Stimulated activated naive CD8-positive, alpha-beta T cell treated with anti-CD3 and anti-CD28 coated beads, Interleukin-15, Interleukin-2, amounts not matched to agents 100 ng/mL and 50 ng/mL, for 24 hours (primary cell): ENCODE results near the gene DNAJC28.

Source experiments
- H3K27ac Mint-ChIP-seq: one replicate; pipeline ENCODE4 v1.8.0; 2021; ENCODE audit warnings: mild to moderate bottlenecking, mixed read lengths
- H3K27me3 Mint-ChIP-seq: one replicate; pipeline ENCODE4 v1.8.0; 2021; ENCODE audit warnings: mixed read lengths
- H3K36me3 Mint-ChIP-seq: one replicate; pipeline ENCODE4 v1.8.0; 2021; ENCODE audit warnings: low read depth, mixed read lengths
- H3K4me1 Mint-ChIP-seq: one replicate; pipeline ENCODE4 v1.8.0; 2021; ENCODE audit warnings: low read depth, mixed read lengths
- H3K4me3 Mint-ChIP-seq: one replicate; pipeline ENCODE4 v1.8.0; 2021; ENCODE audit warnings: mild to moderate bottlenecking, mixed read lengths
- H3K9me3 Mint-ChIP-seq: one replicate; pipeline ENCODE4 v1.8.0; 2021; ENCODE audit warnings: mixed read lengths

Gene DNAJC28

GRCh38 chr21:33496345-33496744, 4.8 kb upstream of the DNAJC28 start:
- H3K27ac Mint-ChIP-seq = no peak overlapping the region

GRCh38 chr21:33495743-33496142, 4.2 kb upstream of the DNAJC28 start:
- Mint-ChIP-seq H3K4me3 (no peak overlapping the region), H3K9me3 (no peaks in the 10 kb centered on the region), H3K27ac (no peak overlapping the region), H3K36me3 (no peaks in the 10 kb centered on the region), H3K4me1 (peaks cover 11% of the 10 kb centered on the region), H3K27me3 (no peaks in the 10 kb centered on the region)

More at GRCh38 chr21:33496345-33496744, 4.8 kb upstream of the DNAJC28 start:
- Mint-ChIP-seq H3K4me3 (no peak overlapping the region), H3K4me1 (peaks cover 7% of the 10 kb centered on the region), H3K9me3 (no peaks in the 10 kb centered on the region), H3K36me3 (no peaks in the 10 kb centered on the region), H3K27me3 (no peaks in the 10 kb centered on the region)

- H3K27me3 Mint-ChIP-seq = no peaks in the 10 kb centered on the region
- no peak overlapping the region for H3K27ac Mint-ChIP-seq
- no peak overlapping the region for H3K4me3 Mint-ChIP-seq
- no peaks in the 10 kb centered on the region for H3K9me3 Mint-ChIP-seq
- H3K4me1 Mint-ChIP-seq = peaks cover 13% of the 10 kb centered on the region
- no peaks in the 10 kb centered on the region for H3K36me3 Mint-ChIP-seq
Observed at GRCh38 chr21:33493756-33494155, 2.2 kb upstream of the DNAJC28 start.

DNA sequence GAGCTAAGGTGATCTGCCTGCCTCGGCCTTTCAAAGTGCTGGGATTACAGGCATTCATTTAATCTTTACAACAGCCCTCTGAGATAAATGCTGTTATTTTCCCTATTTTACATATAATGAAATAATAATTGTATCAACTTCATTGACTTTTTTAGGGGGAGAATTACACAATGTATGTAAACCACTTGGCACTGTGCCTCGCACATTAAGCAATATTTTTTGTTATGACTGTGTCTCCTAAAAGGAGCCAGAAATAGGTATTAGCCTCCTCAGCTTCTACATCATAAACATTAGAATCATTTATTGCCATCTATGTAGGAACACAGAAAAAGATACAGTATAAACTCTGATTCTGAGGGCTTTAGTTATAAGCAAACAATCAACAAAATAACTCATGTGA, 1.1 kb upstream of the DNAJC28 start:
- Mint-ChIP-seq H3K27ac (no peak overlapping the region), H3K36me3 (no peaks in the 10 kb centered on the region), H3K4me1 (peaks cover 13% of the 10 kb centered on the region), H3K9me3 (no peaks in the 10 kb centered on the region), H3K4me3 (peak overlapping the region; percentile 85), H3K27me3 (no peaks in the 10 kb centered on the region)

DNA sequence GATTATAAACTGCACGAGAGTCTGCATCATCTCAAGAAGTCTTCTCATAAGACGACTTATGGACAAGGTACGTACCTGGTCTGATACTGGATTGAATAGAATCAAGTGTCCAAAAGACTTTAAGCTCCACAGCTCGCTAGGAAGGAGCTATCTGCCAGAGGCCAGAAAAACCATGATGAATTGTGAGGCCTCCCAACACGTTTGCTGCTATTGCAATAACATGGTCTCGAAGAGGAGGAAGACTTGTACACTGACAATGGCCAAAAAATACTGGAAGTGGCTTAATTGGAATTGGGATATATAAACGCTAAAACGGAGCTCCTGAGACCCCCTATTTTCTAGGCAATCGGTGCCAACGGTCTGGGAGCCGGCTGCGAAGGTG, 534 bp downstream of the DNAJC28 start:
- Mint-ChIP-seq H3K4me1 (peaks cover 13% of the 10 kb centered on the region), H3K36me3 (no peaks in the 10 kb centered on the region), H3K27me3 (no peaks in the 10 kb centered on the region), H3K4me3 (peak overlapping the region; percentile 85), H3K27ac (peak overlapping the region; percentile 65), H3K9me3 (no peaks in the 10 kb centered on the region)

DNA sequence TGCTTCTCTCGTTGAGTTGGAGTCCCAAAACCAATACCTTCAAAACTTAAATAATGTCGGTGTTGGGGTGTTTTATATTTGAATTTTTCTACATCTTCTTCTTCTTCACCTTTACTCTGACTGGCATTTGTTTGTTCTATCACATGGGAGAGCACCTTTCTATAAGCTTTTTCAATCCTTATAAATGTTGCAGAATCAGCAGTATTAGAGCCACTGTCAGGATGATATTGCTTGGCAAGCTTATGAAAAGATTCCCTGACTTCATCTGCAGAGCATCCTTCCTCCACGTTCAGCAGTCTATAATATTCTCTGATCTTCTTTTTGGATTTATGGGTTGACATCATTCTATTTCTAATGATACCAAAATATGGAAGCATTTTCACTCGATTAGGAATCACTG, 2.6 kb downstream of the DNAJC28 start:
- H3K27me3 Mint-ChIP-seq = no peaks in the 10 kb centered on the region
- H3K4me1 Mint-ChIP-seq = peaks cover 13% of the 10 kb centered on the region
- H3K36me3 Mint-ChIP-seq = no peaks in the 10 kb centered on the region
- no peak overlapping the region for H3K27ac Mint-ChIP-seq
- H3K4me3 Mint-ChIP-seq = no peak overlapping the region
- H3K9me3 Mint-ChIP-seq = no peaks in the 10 kb centered on the region

DNA sequence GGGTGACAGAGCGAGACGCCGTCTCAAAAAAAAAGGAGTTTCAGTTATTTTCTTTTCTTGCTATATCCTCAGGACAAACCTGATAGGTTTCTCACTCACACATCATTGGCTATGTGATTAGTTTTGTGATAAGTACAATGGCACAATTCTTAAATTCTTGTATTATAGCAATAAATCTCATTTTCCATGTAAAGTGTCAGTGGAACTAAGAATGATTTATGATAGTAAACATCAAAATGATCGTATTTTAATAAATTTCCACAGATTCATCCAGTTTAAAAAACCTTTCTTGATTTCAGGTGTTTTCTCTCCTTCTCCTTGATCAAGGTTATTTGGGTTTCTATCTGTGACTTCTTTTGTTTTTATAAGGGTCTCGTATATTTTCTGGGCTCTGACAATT, 3.5 kb downstream of the DNAJC28 start:
- H3K4me1 Mint-ChIP-seq = peaks cover 13% of the 10 kb centered on the region
- no peaks in the 10 kb centered on the region for H3K36me3 Mint-ChIP-seq
- no peaks in the 10 kb centered on the region for H3K27me3 Mint-ChIP-seq
- no peak overlapping the region for H3K4me3 Mint-ChIP-seq
- no peak overlapping the region for H3K27ac Mint-ChIP-seq
- H3K9me3 Mint-ChIP-seq = no peaks in the 10 kb centered on the region

DNA sequence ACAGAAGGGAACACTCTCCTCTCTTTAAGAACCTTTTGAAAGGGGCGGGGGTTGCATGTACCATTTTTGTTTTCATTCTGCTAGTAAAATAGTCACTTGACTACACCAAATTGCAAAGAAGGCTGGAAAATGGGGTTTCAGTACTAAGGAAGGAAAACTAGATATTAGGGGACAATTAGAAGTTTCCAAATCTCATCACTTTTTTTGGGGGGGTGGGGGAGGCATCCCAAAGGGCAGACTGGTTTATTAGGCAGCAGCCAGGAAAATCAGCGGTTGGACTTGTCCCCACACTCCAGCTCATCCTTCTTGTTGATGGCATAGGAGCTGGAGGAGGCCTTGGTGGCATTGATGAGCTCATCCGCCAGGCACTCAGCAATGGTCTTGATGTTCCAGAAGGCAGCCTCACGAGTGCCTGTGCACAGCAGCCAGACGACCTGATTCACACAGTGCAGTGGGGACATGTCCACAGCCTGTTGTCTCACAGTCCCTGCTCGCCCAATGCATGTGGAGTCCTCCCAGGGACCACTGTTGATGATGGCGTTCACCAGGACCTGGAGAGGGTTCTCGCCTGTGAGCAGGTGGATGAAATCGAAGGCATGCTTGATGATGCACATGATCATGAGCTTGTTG, 10.1 kb downstream of the DNAJC28 start:
- H3K9me3 Mint-ChIP-seq = no peaks in the 10 kb centered on the region
- no peaks in the 10 kb centered on the region for H3K36me3 Mint-ChIP-seq
- H3K4me3 Mint-ChIP-seq = peak overlapping the region; percentile 89
- H3K4me1 Mint-ChIP-seq = peaks cover 21% of the 10 kb centered on the region
- H3K27ac Mint-ChIP-seq = no peak overlapping the region
- H3K27me3 Mint-ChIP-seq = no peaks in the 10 kb centered on the region

GRCh38 chr21:33480481-33481103, 10.9 kb downstream of the DNAJC28 start:
- H3K4me3 Mint-ChIP-seq = peak overlapping the region; percentile 89
- H3K9me3 Mint-ChIP-seq = no peaks in the 10 kb centered on the region
- peak overlapping the region; percentile 87 for H3K27ac Mint-ChIP-seq
- H3K27me3 Mint-ChIP-seq = no peaks in the 10 kb centered on the region
- H3K4me1 Mint-ChIP-seq = peaks cover 21% of the 10 kb centered on the region
- no peaks in the 10 kb centered on the region for H3K36me3 Mint-ChIP-seq

GRCh38 chr21:33479679-33480480, 11.6 kb downstream of the DNAJC28 start, which contains the start of gene TMEM50B:
TMEM50B (minus strand) TSS chr21:33479974; CDS start chr21:33468885, 11,089 bp downstream.
- H3K27ac Mint-ChIP-seq = peak within 1 kb of the TSS; percentile 87
- peaks cover 21% of the 10 kb centered on the region for H3K4me1 Mint-ChIP-seq
- no peaks in the 10 kb centered on the region for H3K9me3 Mint-ChIP-seq
- no peaks in the 10 kb centered on the region for H3K27me3 Mint-ChIP-seq
- no peaks in the 10 kb centered on the region for H3K36me3 Mint-ChIP-seq
- peak within 1 kb of the TSS; percentile 89 for H3K4me3 Mint-ChIP-seq

GRCh38 chr21:33478935-33479678, 12.4 kb downstream of the DNAJC28 start:
- H3K4me3 Mint-ChIP-seq = peak overlapping the region; percentile 89
- peaks cover 21% of the 10 kb centered on the region for H3K4me1 Mint-ChIP-seq
- H3K27ac Mint-ChIP-seq = peak overlapping the region; percentile 87
- H3K9me3 Mint-ChIP-seq = no peaks in the 10 kb centered on the region
- no peaks in the 10 kb centered on the region for H3K27me3 Mint-ChIP-seq
- no peaks in the 10 kb centered on the region for H3K36me3 Mint-ChIP-seq

- Mint-ChIP-seq H3K27ac (peak overlapping the region; percentile 87), H3K4me1 (peaks cover 21% of the 10 kb centered on the region), H3K9me3 (no peaks in the 10 kb centered on the region), H3K4me3 (peak overlapping the region; percentile 89), H3K27me3 (no peaks in the 10 kb centered on the region), H3K36me3 (peaks cover 5% of the 10 kb centered on the region)
Observed at GRCh38 chr21:33478182-33478581, 13.3 kb downstream of the DNAJC28 start.

DNA sequence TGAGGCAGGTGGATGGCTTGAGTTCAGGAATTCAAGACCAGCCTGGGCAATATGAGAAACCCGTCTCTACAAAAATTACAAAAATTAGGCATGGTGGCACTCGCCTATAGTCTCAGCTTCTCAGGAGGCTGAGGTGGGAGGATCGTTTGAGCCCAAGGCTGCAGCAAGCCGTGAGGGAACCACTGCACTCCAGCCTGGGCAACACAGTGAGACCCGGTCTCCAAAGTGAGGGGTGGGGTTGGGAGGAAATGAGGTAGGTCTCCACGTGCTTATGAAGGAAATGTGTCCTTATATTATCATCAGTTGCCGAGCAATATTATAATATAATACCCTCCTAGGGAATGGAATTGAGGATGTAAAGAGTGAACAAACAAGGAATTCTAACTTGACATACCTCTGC, 14.4 kb downstream of the DNAJC28 start:
- peaks cover 21% of the 10 kb centered on the region for H3K4me1 Mint-ChIP-seq
- no peaks in the 10 kb centered on the region for H3K27me3 Mint-ChIP-seq
- no peak overlapping the region for H3K27ac Mint-ChIP-seq
- H3K36me3 Mint-ChIP-seq = peaks cover 5% of the 10 kb centered on the region
- no peak overlapping the region for H3K4me3 Mint-ChIP-seq
- no peaks in the 10 kb centered on the region for H3K9me3 Mint-ChIP-seq

DNA sequence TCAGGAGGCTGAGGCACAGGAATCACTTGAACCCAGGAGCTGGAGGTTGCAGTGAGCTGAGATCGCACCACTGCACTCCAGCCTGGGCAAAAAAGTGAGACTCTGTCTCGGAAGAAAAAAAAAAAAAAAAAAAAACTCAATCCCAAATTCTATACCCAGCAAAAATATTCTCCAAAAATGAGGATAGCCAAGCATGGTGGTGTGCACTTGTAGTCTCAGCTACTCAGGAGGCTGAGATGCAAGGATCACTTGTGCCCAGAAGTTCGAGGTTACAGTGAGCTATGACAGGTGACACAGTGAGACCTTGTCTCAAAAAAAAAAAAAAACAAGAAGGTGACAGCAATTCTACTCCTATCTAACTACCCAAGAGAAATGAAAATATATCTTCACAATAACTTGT, 18.2 kb downstream of the DNAJC28 start:
- H3K36me3 Mint-ChIP-seq = peaks cover 5% of the 10 kb centered on the region
- no peak overlapping the region for H3K4me3 Mint-ChIP-seq
- no peak overlapping the region for H3K27ac Mint-ChIP-seq
- no peaks in the 10 kb centered on the region for H3K27me3 Mint-ChIP-seq
- peaks cover 14% of the 10 kb centered on the region for H3K4me1 Mint-ChIP-seq
- H3K9me3 Mint-ChIP-seq = no peaks in the 10 kb centered on the region

GRCh38 chr21:33470701-33471100, 20.8 kb downstream of the DNAJC28 start:
- Mint-ChIP-seq H3K4me1 (peaks cover 7% of the 10 kb centered on the region), H3K27ac (no peak overlapping the region), H3K27me3 (no peaks in the 10 kb centered on the region), H3K36me3 (peaks cover 12% of the 10 kb centered on the region), H3K9me3 (no peaks in the 10 kb centered on the region), H3K4me3 (no peak overlapping the region)
